CD4-positive, alpha-beta T cell treated with Interferon gamma for 1 hour (primary cell): ENCODE measurements around the gene TIMM17A.
"Not testable (repeated sequence)": the region's sequence is repeated elsewhere in the genome, so short reads cannot be mapped to it uniquely, and the experiment has no call there.

Experiments
- DNase-seq: peaks from one replicate; pipeline ENCODE4 v3.0.0-alpha.2; 2020

TIMM17A gene

GRCh38 chr1:201955009-201955728 lies at the start of gene TIMM17A:
Gene TIMM17A (plus strand): TSS chr1:201955503. CDS start chr1:201955527, 24 bp downstream.
- peak; percentile 92 for DNase-seq

DNA sequence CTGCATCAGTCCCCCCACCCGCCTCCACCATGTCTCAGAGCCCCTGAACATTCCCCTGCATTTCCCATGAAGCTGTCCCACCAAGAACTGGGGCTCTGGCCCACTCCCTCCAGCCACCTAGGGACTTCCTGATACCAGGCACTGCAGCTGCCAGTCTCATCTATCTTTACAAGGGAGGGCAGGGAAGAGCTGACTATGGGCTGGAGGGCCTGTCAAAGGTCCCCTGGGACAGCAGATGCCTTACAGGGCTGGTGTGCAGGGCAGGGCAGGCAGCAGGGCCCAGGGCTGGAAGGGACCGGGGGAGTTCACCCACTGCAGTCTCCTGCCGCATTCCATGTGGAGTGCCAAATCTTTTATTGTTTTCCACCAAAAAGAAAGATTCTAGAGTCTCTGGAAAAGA lies 49.0 kb upstream of the TIMM17A start:
- DNase-seq, result no peak

- no peak for DNase-seq
Observed at GRCh38 chr1:201907621-201908020, 47.7 kb upstream of the TIMM17A start.

DNA sequence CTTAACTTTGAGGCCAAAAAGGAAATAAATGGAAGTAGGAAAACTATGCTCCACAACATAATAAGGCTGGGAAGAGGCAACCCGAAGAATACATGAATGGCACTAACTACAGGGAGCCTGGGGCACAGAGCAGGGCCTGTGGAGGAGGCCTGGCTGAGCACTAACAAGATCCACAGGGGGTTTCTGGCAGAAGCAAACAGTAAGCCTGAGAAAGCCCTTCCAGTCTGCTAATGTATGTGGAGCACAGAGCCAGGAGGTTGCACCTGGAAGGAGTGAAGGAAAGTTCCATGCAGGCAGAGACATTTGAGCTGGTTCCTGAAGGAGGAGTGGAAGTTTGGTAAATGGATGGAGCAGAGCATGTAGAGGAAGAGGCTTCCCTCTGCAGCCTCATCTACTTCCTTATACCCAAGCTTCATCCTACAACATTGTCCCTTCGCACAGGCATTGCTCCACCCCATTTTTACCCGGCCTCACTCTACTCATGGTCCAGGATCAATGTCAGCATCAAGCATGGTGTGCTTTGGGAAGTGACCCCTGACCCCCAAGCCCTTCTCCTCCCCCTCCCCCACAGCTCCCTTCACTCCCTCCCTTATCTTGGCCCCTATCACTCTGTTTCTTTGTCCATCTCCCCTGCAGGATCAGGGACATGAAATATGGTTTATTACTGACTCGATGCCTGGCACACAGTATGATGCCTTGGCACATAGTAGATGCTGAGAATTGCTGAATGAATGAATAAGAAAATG lies 43.3 kb upstream of the TIMM17A start:
- DNase-seq, result no peak

GRCh38 chr1:201912832-201913231 lies 42.5 kb upstream of the TIMM17A start:
- DNase-seq, result no peak

GRCh38 chr1:201914456-201915235 lies 40.7 kb upstream of the TIMM17A start:
- no peak for DNase-seq

DNA sequence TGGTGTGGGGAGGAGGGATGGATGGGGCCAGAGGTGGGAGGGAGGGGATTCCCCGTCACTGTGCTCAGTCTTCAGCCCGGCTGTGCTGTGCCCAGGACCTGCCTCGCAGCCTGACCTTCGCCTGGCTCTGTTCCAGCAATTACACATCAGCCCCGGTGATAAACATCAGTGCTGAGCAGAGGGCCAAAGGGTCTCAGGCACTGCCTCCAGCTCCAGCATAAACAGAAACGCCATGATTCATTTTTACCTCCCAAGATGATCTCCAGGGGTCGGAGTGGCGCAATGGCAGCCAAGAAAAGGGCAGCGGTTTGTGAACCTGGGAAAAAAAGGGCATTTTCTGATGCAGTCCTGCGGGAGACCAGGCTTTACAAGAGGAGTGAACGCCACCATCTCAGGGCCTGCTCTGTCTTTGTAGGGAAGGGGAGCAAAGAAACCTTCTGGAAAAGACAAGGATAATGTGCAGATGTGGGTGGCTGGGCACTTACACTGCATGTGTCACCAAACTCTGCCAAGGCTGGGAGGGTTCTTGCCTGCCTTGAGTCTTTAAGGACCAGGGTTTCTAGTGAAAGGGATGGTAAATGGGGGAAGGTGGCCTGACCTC lies 38.6 kb upstream of the TIMM17A start:
- DNase-seq, result no peak

GRCh38 chr1:201917362-201918033 lies 37.8 kb upstream of the TIMM17A start:
- no peak for DNase-seq

DNA sequence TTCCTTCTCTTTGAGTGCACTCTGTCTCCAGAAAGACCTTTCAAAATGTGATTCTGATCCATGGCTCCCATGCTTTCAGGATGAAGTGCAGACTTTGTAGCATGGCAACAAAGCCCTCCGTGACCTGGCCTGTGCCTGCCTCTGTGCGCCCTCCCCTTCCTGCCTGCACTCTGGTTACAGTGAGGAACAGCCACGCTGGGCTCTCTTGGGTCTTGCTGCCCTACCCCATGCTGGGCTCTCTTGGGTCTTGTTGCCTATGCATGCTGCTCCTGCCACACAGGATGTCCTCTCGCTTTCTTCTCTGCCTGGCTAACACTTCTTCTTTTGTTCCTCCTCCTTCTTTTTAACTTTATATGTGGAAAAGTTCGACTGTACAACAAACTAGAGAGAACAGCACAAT lies 37.0 kb upstream of the TIMM17A start:
- no peak for DNase-seq

DNA sequence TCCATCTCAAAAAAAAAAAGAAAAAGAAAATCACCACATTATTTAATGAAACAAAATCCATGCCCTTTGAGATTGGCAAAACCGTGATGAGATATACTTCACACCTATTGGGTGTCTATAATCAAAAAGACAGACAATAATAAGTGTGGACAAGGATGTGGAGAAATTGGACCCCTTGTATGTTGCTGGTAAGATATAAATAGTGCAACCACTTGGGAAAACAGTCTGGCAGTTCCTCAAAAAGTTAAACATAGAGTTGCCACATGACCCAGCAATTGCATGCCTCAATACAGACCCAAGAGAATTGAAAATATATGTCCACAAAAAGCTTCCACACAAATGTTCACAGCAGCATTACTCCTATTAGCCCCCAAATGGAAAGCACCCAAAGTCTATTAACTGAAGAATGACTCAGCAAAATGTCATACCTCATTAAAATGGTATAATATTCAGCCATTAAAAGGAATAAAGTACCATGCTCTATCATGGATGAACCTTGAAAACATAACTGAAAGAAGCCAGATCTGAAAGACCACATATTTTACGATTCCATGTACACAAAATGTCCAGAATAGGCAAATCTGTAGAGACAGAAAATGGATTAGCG lies 33.2 kb upstream of the TIMM17A start:
- no peak for DNase-seq

DNA sequence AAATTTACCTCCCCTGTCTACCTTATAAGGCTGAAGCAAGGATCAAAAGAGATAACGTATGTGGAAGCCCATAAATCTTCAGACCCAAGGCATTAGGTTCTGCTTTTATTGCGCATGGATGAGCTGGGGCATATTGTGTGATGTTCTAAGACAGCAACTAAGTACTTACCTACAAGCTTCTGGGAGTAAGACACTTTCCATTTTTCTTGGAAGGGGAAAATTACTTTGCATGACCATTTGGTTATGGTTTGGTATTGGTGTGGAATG lies 30.1 kb upstream of the TIMM17A start:
- no peak for DNase-seq

GRCh38 chr1:201925981-201926645 lies 29.2 kb upstream of the TIMM17A start:
- no peak for DNase-seq

DNA sequence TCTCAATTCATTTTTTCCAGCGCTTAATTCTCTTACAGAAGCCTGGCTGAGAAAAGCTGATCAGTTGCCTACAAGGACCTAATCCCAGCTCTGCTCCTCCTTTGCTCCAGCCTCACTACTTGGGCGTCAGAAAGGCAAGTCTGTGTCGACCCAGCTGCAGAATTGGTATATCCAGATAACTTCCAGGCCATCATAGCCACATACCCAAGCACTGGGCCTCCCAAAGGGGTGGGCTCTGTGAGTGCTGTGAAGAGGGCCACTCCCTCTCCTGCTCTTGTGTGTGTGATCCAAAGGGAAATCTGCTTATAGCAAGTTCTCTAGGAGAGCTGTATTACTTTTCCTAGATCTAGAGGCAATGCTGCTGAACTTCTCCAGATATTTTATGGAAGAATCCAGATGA lies 27.0 kb upstream of the TIMM17A start:
- no peak for DNase-seq

DNA sequence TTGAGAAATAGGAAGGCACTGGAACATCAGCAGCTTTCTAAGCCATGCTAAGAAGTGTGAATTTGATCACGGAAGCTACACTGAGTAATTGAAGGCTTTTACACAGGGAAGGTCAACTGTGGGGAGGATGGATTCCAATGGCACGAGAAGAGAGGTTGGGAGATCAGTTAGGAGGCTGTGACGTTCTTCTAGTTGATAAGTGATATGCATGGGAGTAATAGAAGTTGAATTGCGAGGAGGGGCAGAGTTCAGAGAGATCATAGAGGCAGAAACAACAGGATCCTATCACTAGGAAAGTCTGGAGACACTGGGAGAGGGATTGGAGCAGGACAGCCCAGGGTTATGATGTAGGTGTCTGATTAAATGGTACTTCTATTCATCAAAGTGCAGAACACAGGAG lies 25.2 kb upstream of the TIMM17A start:
- DNase-seq, result no peak

GRCh38 chr1:201930803-201931202 lies 24.5 kb upstream of the TIMM17A start:
- no peak for DNase-seq

GRCh38 chr1:201933840-201934430 lies 21.4 kb upstream of the TIMM17A start:
- DNase-seq, result no peak

DNA sequence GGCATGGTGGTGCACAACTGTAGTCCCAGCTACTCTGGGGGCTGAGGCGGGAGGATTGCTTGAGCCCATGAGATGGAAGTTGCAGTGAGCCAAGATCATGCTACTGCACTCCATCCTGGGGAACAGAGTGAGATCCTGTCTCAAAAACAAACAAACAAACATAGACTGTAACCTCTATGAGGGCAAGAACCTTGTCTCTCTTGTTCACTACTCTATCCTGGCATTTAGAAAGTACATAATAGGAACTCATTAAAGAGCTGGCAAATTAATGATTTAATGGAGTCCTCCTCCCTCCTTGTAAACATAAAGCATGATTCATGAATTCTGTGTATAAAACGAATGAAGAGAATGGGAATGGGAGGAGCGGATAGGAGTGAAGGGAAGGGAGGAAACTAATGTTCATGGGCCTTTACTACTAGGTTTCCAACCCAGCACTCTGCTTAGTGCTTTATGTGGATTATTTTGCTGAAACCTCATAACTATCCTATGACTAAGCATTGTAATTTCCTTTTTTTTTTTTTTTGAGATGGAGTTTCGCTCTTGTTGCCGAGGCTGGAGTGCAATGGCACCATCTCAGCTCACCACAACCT lies 17.6 kb upstream of the TIMM17A start:
- no peak for DNase-seq

DNA sequence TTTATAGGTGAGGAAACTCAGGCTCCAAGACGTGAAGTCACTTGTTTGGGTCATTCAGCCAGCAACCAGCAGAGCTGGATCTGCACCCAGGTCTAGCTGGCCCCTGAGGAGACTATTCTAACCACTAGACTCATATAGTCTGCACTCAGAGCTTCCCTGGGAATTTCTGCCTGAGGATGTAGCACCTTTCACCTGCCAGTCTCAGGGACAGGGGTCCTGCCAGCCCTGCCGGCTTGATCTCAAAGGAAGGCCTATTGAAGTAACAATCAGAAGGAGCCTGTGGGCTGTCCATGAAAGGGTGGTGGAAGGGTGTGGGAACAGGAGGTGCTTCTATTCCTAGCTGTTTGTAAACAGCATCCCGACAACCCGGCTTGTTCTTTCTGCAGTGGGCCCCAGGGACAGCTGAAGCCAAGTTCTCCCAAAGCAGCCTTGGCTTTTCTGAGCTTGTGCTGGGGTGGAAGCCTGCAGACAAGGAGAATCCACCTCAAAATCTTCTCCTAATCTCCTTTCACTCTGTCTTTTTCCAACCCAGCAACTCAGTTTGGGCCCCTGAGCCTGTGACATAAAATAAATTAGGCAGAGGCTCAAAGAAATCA lies 16.8 kb upstream of the TIMM17A start:
- no peak for DNase-seq

- DNase-seq, result no peak
Observed at GRCh38 chr1:201939148-201939547, 16.2 kb upstream of the TIMM17A start.

DNA sequence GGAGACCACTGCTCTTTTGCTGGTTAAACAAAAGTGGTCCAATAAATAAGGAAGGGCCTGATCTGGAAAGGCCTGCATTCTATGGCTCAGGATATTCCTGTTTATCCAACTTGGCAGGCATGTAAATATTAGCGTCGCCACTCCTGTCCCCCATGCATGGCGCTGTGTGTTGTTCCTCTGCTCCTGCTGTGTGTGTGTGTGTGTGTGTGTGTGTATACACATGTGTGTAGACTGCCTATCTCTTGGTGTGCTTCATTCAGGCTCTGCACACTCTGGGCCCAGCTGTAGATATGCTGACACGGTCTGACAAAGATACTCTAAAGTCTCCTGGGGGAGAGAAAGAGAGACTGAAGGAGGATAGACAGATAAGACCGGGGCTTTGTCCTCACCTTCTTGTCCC lies 15.7 kb upstream of the TIMM17A start:
- no peak for DNase-seq

DNA sequence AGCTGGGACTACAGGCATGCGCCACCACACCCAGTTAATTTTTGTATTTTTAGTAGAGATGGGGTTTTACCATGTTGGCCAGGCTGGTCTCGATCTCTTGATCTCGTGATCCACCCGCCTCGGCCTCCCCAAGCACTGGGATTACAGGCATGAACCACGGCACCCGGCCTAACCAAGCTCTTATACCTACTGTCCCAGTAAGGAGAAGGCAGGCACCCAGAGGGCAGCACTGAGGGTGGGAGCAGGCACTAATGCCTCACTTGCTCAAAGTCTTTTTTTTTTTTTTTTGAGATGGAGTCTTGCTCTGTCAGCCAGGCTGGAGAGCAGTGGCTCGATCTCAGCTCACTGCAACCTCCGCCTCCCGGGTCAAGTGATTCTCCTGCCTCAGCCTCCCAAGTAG lies 15.0 kb upstream of the TIMM17A start:
- not testable (repeated sequence) for DNase-seq
